GM12878 (cell line): ENCODE data around the gene ITPR3.

Source experiments
- ASH2L ChIP-seq: fragments of 300-600, 200-600 bp; sonication (generic); IDR thresholded peaks from 2 replicates; pipeline ENCODE4 v1.6.1; 2017; ENCODE audit warnings: low read depth, mild to moderate bottlenecking, borderline replicate concordance
- CREB1 ChIP-seq: IDR thresholded peaks from 2 replicates; pipeline ENCODE4 v1.6.1; 2012; ENCODE audit warnings: low read depth, mild to moderate bottlenecking, inconsistent platforms
- JUND ChIP-seq: IDR thresholded peaks from 2 replicates; pipeline ENCODE4 v1.6.1; 2012; ENCODE audit warnings: low read depth, mild to moderate bottlenecking, low read length, improper control_type of control experiment, moderate library complexity
- MAX ChIP-seq: IDR thresholded peaks from 2 replicates; pipeline ENCODE4 v1.6.1; 2012; ENCODE audit warnings: low read depth, low read length, improper control_type of control experiment
- MEF2A ChIP-seq: IDR thresholded peaks from 2 replicates; pipeline ENCODE4 v1.6.1; 2011; ENCODE audit warnings: low read depth, mild to moderate bottlenecking, low read length, moderate library complexity; ENCODE audit not compliant: insufficient read depth
- POLR2A ChIP-seq: IDR thresholded peaks from 2 replicates; pipeline ENCODE4 v1.6.1; 2011; ENCODE audit warnings: low read depth, mild to moderate bottlenecking, low read length
- TCF12 ChIP-seq: IDR thresholded peaks from 2 replicates; pipeline ENCODE4 v1.6.1; 2011; ENCODE audit warnings: low read depth, mild to moderate bottlenecking, low read length
- ZBTB4 ChIP-seq: fragments of 450-650 bp; formaldehyde crosslinking; IDR thresholded peaks from 2 replicates; pipeline ENCODE4 v1.4.0; 2022; ENCODE audit warnings: mild to moderate bottlenecking, moderate library complexity
- TF ChIP-seq, protein P1 (sequence below), 3 experiments: IDR thresholded peaks in 2 of 3; conservative IDR thresholded peaks in 1 of 3; 2 replicates each; pipeline ENCODE4 v1.5.1; 2011; ENCODE audit warnings: low read depth in 3 of 3, low read length in 3 of 3, mild to moderate bottlenecking in 3 of 3, control low read depth in 2 of 3, moderate library complexity in 2 of 3, inconsistent platforms in 1 of 3, mixed read lengths in 1 of 3; ENCODE audit not compliant: control insufficient read depth in 2 of 3, insufficient read depth in 1 of 3; ENCODE audit errors: extremely low read depth in 1 of 3

DNA sequence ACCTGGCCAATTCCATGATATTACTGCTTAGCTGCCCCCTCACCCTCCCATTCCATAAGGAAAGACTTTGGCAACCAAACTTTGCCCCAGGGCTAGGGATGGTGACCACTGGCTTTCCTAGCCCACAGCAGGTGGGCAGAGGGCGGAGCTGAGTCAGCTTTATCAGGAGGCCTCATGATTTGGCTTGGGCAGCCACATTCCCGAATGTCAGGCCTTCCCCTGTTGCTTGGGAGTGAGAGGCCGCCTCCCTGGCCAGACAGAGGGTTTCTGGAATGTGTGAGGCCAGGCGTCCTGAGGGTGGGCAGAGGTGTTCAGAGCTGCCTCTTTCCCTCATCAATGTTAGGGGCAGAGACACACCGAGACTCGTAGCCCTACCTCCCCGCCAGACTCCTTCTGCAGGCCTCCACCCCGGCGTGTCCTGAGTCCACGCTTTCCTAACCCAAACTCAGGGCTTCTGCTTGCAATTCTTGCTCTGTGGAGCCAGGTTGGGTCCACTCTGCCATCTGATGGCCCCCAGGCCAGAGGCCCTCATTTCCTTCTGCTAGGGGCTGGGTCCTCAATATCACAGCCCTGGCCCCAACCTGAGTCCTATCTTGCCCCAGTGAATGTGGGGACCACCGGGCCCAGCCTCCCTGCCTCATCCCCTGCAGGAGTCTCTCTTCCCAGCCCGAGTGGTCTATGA, 71.1 kb downstream of the ITPR3 start:
- TF ChIP-seq TCF12 (no peak), POLR2A (no peak), MEF2A (no peak), ZBTB4 (no peak), ASH2L (no peak), CREB1 (no peak), JUND (no peak), MAX (no peak)
- TF ChIP-seq, protein P1, sequence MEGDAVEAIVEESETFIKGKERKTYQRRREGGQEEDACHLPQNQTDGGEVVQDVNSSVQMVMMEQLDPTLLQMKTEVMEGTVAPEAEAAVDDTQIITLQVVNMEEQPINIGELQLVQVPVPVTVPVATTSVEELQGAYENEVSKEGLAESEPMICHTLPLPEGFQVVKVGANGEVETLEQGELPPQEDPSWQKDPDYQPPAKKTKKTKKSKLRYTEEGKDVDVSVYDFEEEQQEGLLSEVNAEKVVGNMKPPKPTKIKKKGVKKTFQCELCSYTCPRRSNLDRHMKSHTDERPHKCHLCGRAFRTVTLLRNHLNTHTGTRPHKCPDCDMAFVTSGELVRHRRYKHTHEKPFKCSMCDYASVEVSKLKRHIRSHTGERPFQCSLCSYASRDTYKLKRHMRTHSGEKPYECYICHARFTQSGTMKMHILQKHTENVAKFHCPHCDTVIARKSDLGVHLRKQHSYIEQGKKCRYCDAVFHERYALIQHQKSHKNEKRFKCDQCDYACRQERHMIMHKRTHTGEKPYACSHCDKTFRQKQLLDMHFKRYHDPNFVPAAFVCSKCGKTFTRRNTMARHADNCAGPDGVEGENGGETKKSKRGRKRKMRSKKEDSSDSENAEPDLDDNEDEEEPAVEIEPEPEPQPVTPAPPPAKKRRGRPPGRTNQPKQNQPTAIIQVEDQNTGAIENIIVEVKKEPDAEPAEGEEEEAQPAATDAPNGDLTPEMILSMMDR (IDR thresholded peaks at IDR 0.05 in 2 of 3, conservative IDR thresholded peaks at IDR 0.05 in 1 of 3; ENCODE audit: control insufficient read depth in 2 of 3, extremely low read depth in 1 of 3, insufficient read depth in 1 of 3, low read depth in 3 of 3, low read length in 3 of 3) = no peak
